Measurements from ENCODE around the gene CDC73.
A peak's percentile ranks its signal among the peaks of the same experiment; 100 is the strongest.

The CDC73 gene

DNA sequence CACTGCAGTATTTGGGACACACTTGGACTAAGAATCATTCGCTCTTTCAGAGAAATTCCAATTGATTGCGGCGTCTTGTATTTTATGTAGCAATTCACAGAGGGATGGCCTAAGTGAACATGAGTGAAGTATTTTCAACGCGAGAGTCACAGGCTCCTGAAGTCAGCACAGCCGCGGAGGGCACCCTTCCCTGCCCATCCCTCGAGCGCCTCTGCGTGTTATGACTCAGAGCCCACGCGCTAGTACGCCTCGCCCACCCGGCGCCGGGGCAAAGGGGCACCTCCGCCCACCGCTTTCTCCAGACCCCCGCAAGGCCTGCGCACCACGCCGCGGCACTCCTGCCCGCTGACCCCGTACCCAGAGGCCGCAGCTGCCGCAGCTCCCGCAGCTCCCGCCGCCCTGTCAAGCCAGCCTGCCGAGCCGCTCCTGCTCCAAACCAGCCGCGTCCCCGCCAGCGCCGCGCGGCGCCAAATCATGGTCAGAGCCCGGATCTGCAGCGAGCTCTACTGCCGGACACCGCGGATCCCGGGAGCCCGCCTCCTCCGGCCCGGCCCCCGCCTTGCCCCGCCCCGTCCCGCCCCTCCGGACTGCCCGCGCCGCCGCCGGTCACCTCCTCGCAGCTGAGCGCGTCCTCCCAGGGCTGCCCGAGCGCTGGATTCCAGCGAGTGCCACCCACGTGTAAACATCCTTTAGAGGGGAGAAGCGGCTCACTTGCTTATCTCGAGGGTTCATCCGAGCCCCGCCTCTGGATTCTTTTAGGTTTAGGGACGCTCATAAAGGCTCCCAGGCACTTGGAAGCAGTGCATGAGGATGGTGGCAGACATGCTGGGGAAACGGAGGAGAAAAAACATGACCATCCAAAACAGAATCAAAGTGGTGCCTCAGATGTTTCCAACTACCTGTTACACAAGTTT, 16.7 kb upstream of the CDC73 start, which contains the start of gene GLRX2:
GLRX2 (minus strand) TSS at position 508 of the 914 bp plus-strand sequence; CDS start at position 476, 32 bp downstream.
- H3K4me3 ChIP-seq (ENCODE audit: low read length): peak within 1 kb of the TSS; percentile 72
- TF ChIP-seq CTCF (conservative IDR thresholded peaks at IDR 0.05; ENCODE audit: low read depth, low read length): no peak
- DNase-seq (ENCODE audit: low read depth): peak; percentile 63

- TF ChIP-seq CTCF (conservative IDR thresholded peaks at IDR 0.05; ENCODE audit: low read depth, low read length): no peak
- peak overlapping the region; percentile 72 for H3K4me3 ChIP-seq (ENCODE audit: low read length)
- no peak for DNase-seq (ENCODE audit: low read depth)
Measured at GRCh38 chr1:193105821-193106177, 16.0 kb upstream of the CDC73 start.

DNA sequence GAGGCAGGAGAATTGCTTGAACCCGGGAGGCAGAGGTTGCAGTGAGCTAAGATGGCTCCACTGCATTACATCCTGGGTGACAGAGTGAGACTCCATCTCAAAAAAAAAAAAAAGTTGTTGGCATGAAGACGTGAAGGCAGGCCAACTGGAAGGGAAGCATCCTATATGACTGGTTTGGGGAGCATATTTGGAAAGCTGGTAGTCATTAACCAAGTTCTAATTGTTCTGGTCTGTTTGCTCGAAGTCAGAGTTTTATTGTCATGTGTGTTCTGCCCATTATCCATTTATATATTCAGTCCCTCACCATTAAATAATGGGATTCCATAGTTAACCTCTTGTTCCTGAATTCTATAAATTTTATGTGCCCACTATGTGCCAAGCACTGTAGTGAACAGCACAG, 13.4 kb upstream of the CDC73 start:
- DNase-seq (ENCODE audit: low read depth): no peak
- no peak for TF ChIP-seq CTCF (conservative IDR thresholded peaks at IDR 0.05; ENCODE audit: low read depth, low read length)
- no peak overlapping the region for H3K4me3 ChIP-seq (ENCODE audit: low read length)

GRCh38 chr1:193109619-193110018, 12.2 kb upstream of the CDC73 start:
- no peak for TF ChIP-seq CTCF (conservative IDR thresholded peaks at IDR 0.05; ENCODE audit: low read depth, low read length)

GRCh38 chr1:193110246-193110645, 11.6 kb upstream of the CDC73 start:
- TF ChIP-seq CTCF (conservative IDR thresholded peaks at IDR 0.05; ENCODE audit: low read depth, low read length): no peak
- no peak for DNase-seq (ENCODE audit: low read depth)
- no peak overlapping the region for H3K4me3 ChIP-seq (ENCODE audit: low read length)

More at GRCh38 chr1:193109619-193110018, 12.2 kb upstream of the CDC73 start:
- H3K4me3 ChIP-seq (ENCODE audit: low read length): no peak overlapping the region
- DNase-seq (ENCODE audit: low read depth): no peak

DNA sequence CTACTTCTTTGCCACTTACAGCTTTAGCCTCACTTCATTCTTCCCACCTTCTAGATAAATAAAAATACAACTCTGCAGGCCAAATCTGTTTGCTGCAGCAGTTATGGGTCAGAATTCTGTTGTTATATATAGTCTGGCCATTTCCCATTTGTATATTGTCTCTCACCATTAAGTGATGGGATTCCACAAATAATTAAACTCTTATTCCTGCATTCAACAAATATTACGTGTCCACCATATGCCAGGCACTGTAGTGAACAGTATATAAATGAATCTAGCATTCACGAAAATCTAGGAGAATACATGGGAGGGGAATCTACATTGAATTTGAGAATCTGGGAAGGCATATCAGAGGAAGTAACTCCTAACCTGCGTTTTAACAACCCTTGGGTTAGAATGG, 11.0 kb upstream of the CDC73 start:
- no peak overlapping the region for H3K4me3 ChIP-seq (ENCODE audit: low read length)
- TF ChIP-seq CTCF (conservative IDR thresholded peaks at IDR 0.05; ENCODE audit: low read depth, low read length): no peak
- no peak for DNase-seq (ENCODE audit: low read depth)

GRCh38 chr1:193111641-193112090, 10.2 kb upstream of the CDC73 start:
- TF ChIP-seq CTCF (conservative IDR thresholded peaks at IDR 0.05; ENCODE audit: low read depth, low read length): no peak
- no peak overlapping the region for H3K4me3 ChIP-seq (ENCODE audit: low read length)
- DNase-seq (ENCODE audit: low read depth): peak; percentile 54
